Small intestine (tissue), 7 donors: ENCODE data around the gene PARD3. TPM values are rescaled to one million over a fixed set of nuclear protein-coding genes. Genes with fewer than 3 reads are reported as not detected.

Experiments
- DNase-seq, 2 donors: peaks; one replicate each; pipeline versions ENCODE4 v3.0.0 to v3.0.0-alpha.2; 2013
- FAIRE-seq: peaks from 2 replicates; lab custom pipeline; 2012; peaks lifted over from hg19 to GRCh38; lab: Jason Lieb, UNC
- H3K27ac ChIP-seq, 3 donors: one replicate each; pipeline ENCODE4 v1.5.1; 2013; ENCODE audit warnings: low read length in 2 of 3, mild to moderate bottlenecking in 2 of 3, control low read depth in 1 of 3, inconsistent platforms in 1 of 3, low read depth in 1 of 3, moderate library complexity in 1 of 3
- H3K27me3 ChIP-seq, 3 donors: one replicate each; pipeline ENCODE4 v1.6.1; 2013; ENCODE audit warnings: low read length in 3 of 3, inconsistent platforms in 1 of 3; ENCODE audit not compliant: control insufficient read depth in 3 of 3, insufficient read depth in 3 of 3
- H3K36me3 ChIP-seq, 3 donors: one replicate each; pipeline ENCODE4 v1.6.1; 2013; ENCODE audit warnings: low read length in 3 of 3, inconsistent platforms in 1 of 3, low read depth in 1 of 3, mild to moderate bottlenecking in 1 of 3, moderate library complexity in 1 of 3; ENCODE audit not compliant: control insufficient read depth in 3 of 3, insufficient read depth in 2 of 3
- H3K4me1 ChIP-seq, 3 donors: one replicate each; pipeline ENCODE4 v1.6.1; 2013; ENCODE audit warnings: low read length in 2 of 3, inconsistent platforms in 1 of 3, low read depth in 1 of 3, mild to moderate bottlenecking in 1 of 3, moderate library complexity in 1 of 3; ENCODE audit not compliant: control insufficient read depth in 3 of 3, insufficient read depth in 2 of 3
- H3K4me3 ChIP-seq, 3 donors: one replicate each; pipeline ENCODE4 v1.5.1; 2013; ENCODE audit warnings: low read length in 3 of 3, control low read depth in 1 of 3, inconsistent platforms in 1 of 3, low read depth in 1 of 3, mild to moderate bottlenecking in 1 of 3, moderate library complexity in 1 of 3
- H3K9me3 ChIP-seq, 2 donors: one replicate each; pipeline ENCODE4 v1.6.1; 2013; ENCODE audit warnings: low read depth in 1 of 2, low read length in 1 of 2; ENCODE audit not compliant: control insufficient read depth in 2 of 2, insufficient read depth in 1 of 2
- WGBS, 3 donors: extraction: QIAGEN DNeasy Blood & Tissue Kit; methylation state at CpG; one replicate each; pipeline ENCODE4 v1.1.7; 2013; 5-methylcytosine and 5-hydroxymethylcytosine counted together
- polyA plus RNA-seq, 4 donors: library from polyadenylated mRNA; stranded (reverse) in 3 of 4; unstranded in 1 of 4; fragments of 200-250 nt in 3 of 4; fragments of 120-200 nt in 1 of 4; gene quantifications; one replicate each; pipeline versions ENCODE4 v1.2.1 to v1.2.3, GENCODE V29; 2013
- donor health status: healthy with polysubstance abuse.
- donor health status: control.
- donor health status: control.
- donor health status: Bipolar disorder and iron deficiency.
- donor health status: healthy.

The PARD3 gene
- polyA plus RNA-seq, 4 donors, result 14.3 to 24.3 (median 15.5) TPM

- DNase-seq, result no peak
- WGBS, 3 donors, result 69 to 82% (median 79%) methylated on average over 2 of the region's 2 CpGs
- H3K36me3 ChIP-seq, result no peaks in the 10 kb centered on the region
- no peaks in the 10 kb centered on the region for H3K9me3 ChIP-seq
- H3K27me3 ChIP-seq, result no peaks in the 10 kb centered on the region
- H3K4me1 ChIP-seq, result no peaks in the 10 kb centered on the region
- no peak for FAIRE-seq
- H3K4me3 ChIP-seq, result no peak overlapping the region
- no peak overlapping the region for H3K27ac ChIP-seq
These were observed 196.5 kb downstream of the PARD3 start for GRCh38 chr10:34618611-34619010.

GRCh38 chr10:34615770-34616169, 199.3 kb downstream of the PARD3 start:
- no peak for FAIRE-seq
- Histone ChIP-seq H3K27me3 (no peaks in the 10 kb centered on the region), H3K4me1 (no peaks in the 10 kb centered on the region), H3K36me3 (no peaks in the 10 kb centered on the region), H3K27ac (no peak overlapping the region), H3K9me3 (no peaks in the 10 kb centered on the region), H3K4me3 (no peak overlapping the region)
- WGBS, 3 donors, result 78 to 98% (median 97%) methylated on average over 3 of the region's 3 CpGs
- DNase-seq, result no peak

- H3K4me1 ChIP-seq, result no peaks in the 10 kb centered on the region
- no peaks in the 10 kb centered on the region for H3K27me3 ChIP-seq
- H3K27ac ChIP-seq, result no peak overlapping the region
- no peaks in the 10 kb centered on the region for H3K9me3 ChIP-seq
- no peaks in the 10 kb centered on the region for H3K36me3 ChIP-seq
- H3K4me3 ChIP-seq, result no peak overlapping the region
- 85 to 91% (median 86%) methylated on average over 3 of the region's 3 CpGs for WGBS, 3 donors
- FAIRE-seq (no peak), DNase-seq (no peak)
These were observed 201.6 kb downstream of the PARD3 start for GRCh38 chr10:34613491-34613890.

DNA sequence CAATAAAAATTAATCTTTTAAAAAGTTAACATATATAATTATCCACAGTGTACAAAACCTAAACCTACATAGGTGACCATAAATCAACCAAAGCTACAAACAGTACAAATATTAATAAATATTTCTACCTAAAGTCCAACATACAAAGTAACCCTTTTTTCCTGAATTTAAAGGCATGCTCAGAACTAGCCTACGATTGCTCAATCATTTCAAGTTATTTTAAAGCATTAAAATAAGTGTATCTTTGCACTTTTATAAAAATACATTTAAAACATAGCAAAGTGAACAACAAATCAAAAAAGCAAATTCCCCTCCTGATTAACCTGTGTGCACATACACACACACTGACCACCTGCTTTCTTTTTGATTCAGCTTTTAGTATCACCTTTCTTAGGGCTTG, 202.2 kb downstream of the PARD3 start:
- Histone ChIP-seq H3K27ac (no peak overlapping the region), H3K4me3 (no peak overlapping the region), H3K36me3 (no peaks in the 10 kb centered on the region), H3K4me1 (no peaks in the 10 kb centered on the region), H3K27me3 (no peaks in the 10 kb centered on the region), H3K9me3 (no peaks in the 10 kb centered on the region)
- FAIRE-seq (no peak), DNase-seq (no peak)
- 88 to 91% (median 89%) methylated on average over 1 of the region's 1 CpG for WGBS, 3 donors

DNA sequence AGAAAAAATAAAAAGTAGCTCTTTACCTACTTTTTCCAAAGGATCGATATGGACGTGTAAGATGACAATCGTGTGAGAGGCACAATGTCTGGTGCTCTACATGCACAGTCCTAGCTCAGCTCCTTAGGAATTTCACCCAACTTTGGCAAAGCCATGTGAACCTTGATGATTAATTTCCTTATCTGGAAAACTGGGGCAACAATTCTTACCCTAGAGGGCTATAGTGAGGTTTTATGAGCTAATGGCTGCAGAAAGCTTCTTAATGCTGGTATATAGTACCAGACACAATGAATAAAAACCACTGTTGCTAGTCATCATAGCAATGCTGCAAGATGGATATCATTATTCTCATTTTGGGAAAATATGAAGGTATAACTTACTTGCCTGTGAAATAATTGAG, 202.7 kb downstream of the PARD3 start:
- Histone ChIP-seq H3K27ac (no peak overlapping the region), H3K9me3 (no peaks in the 10 kb centered on the region), H3K36me3 (no peaks in the 10 kb centered on the region), H3K4me1 (no peaks in the 10 kb centered on the region), H3K27me3 (no peaks in the 10 kb centered on the region), H3K4me3 (no peak overlapping the region)
- no peak for FAIRE-seq
- 93 to 97% (median 96%) methylated on average over 3 of the region's 3 CpGs for WGBS, 3 donors
- DNase-seq, result no peak

DNA sequence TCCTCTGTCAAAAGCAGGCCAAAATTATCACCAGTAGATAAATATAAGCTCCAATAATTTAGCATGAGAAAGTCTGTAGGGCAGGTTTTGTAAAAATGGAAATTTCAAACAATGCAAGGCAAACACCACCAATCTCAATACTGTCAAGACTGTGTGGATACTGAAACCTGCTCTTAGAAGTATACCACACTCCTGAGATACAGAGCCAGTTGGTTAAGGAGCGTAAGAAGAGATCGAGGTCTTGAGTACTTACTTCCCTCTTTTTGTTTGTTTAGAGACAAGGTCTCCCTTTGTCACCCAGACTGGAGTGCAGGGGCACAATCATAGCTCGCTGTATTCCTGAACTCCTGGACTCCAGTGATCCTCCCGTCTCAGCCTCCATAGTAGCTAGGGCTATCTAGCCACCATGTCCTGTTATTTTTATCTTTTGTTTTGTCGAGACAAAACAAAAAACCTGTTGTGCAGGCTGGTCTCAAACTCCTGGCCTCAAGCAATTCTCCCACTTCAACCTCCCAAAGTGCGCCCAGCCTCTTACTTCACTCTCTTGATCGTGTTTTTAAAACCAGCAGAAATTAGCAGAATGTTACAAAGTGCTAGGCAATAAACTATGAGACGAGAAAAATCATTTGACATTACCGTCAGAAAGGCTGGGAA, 205.7 kb downstream of the PARD3 start:
- Histone ChIP-seq H3K4me3 (no peak overlapping the region), H3K27ac (no peak overlapping the region), H3K36me3 (no peaks in the 10 kb centered on the region), H3K27me3 (no peaks in the 10 kb centered on the region), H3K9me3 (no peaks in the 10 kb centered on the region), H3K4me1 (no peaks in the 10 kb centered on the region)
- DNase-seq, result no peak
- 89 to 92% (median 90%) methylated on average over 9 of the region's 9 CpGs for WGBS, 3 donors
- FAIRE-seq, result no peak

DNA sequence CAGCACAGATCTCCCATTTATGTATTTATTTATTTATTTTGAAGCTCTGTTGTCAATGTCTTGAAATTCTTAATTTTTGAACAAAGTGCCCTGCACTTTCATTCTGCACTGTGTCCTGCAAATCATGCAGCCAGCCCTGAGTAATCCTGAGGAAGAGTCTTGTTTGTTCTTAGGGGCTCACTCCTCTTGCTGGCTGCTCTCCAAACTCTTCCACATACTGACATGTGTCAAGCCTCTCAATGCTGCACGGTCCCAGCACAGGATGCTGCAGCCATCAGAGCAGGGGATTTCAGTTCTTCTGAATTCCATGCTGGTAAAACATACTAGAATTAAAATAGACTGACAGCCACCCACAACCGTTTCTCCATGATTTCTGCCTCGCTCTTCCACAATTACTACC, 207.2 kb downstream of the PARD3 start:
- Histone ChIP-seq H3K36me3 (no peaks in the 10 kb centered on the region), H3K27me3 (no peaks in the 10 kb centered on the region), H3K9me3 (no peaks in the 10 kb centered on the region), H3K4me3 (no peak overlapping the region), H3K4me1 (no peaks in the 10 kb centered on the region), H3K27ac (no peak overlapping the region)
- FAIRE-seq, result no peak
- DNase-seq, result no peak
- 61 to 65% (median 63%) methylated on average over 3 of the region's 3 CpGs for WGBS, 3 donors

- H3K9me3 ChIP-seq, result no peaks in the 10 kb centered on the region
- 69 to 77% (median 75%) methylated on average over 4 of the region's 4 CpGs for WGBS, 3 donors
- H3K4me1 ChIP-seq, result no peaks in the 10 kb centered on the region
- H3K27me3 ChIP-seq, result no peaks in the 10 kb centered on the region
- no peak overlapping the region for H3K4me3 ChIP-seq
- no peak overlapping the region for H3K27ac ChIP-seq
- no peak for DNase-seq
- no peak for FAIRE-seq
- H3K36me3 ChIP-seq, result no peaks in the 10 kb centered on the region
These were observed 208.2 kb downstream of the PARD3 start for GRCh38 chr10:34606890-34607289.

DNA sequence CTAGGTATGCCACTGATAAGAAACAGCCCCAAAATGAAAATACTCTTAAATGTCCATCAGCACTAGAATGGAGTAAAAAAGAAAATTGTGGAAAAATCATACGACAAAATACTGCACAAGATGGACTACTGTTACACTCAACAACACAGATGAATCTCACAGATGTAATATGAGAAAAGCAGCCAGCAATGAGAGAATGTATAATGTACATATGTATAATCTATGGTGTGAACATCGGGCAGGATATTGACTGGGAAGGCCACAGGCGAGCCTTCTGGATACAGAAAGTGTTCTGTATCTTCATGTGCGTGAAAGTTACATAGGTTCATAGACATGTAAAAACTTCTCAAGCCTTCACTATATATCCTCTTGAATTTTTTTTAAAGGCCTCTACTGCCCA, 212.6 kb downstream of the PARD3 start:
- Histone ChIP-seq H3K27ac (no peak overlapping the region), H3K4me1 (no peaks in the 10 kb centered on the region), H3K9me3 (no peaks in the 10 kb centered on the region), H3K36me3 (no peaks in the 10 kb centered on the region), H3K4me3 (no peak overlapping the region), H3K27me3 (no peaks in the 10 kb centered on the region)
- 94% methylated on average over 4 of the region's 4 CpGs for WGBS, 3 donors
- FAIRE-seq (no peak), DNase-seq (no peak)
